ENCODE data around the gene IRX2.

DNA sequence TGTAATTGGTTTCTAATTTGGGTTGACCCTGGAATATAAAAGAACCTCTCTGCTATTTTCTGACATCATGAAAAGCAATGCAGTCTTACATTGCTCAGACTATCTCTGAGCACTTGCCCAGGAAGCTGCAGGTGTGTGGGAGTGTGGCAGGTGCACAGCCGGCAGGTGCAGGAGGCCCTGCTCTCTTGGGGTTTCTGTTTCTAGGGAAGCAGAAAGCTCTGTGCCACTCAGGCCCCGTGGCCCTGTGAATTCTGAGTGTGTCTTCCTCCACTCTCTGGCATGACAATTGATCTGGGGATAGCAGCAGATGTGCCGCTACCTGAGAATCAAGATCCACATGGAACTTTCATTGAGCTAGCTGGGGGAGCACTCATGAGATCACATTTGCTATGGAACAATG is 45.7 kb upstream of the IRX2 start:
- TF ChIP-seq, protein P1, sequence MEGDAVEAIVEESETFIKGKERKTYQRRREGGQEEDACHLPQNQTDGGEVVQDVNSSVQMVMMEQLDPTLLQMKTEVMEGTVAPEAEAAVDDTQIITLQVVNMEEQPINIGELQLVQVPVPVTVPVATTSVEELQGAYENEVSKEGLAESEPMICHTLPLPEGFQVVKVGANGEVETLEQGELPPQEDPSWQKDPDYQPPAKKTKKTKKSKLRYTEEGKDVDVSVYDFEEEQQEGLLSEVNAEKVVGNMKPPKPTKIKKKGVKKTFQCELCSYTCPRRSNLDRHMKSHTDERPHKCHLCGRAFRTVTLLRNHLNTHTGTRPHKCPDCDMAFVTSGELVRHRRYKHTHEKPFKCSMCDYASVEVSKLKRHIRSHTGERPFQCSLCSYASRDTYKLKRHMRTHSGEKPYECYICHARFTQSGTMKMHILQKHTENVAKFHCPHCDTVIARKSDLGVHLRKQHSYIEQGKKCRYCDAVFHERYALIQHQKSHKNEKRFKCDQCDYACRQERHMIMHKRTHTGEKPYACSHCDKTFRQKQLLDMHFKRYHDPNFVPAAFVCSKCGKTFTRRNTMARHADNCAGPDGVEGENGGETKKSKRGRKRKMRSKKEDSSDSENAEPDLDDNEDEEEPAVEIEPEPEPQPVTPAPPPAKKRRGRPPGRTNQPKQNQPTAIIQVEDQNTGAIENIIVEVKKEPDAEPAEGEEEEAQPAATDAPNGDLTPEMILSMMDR (conservative IDR thresholded peaks at IDR 0.05) = no peak
- TF ChIP-seq EZH2 (IDR thresholded peaks at IDR 0.05; ENCODE audit: low read depth) = no peak
